Hepatic stellate cell (primary cell): ENCODE data around the gene USP25.
"Not testable (repeated sequence)": the region's sequence is repeated elsewhere in the genome, so short reads cannot be mapped to it uniquely, and the experiment has no call there.

Source experiments
- DNase-seq: peaks from one replicate; pipeline ENCODE4 v3.0.0; 2011; ENCODE audit warnings: low spot score

Gene USP25

DNA sequence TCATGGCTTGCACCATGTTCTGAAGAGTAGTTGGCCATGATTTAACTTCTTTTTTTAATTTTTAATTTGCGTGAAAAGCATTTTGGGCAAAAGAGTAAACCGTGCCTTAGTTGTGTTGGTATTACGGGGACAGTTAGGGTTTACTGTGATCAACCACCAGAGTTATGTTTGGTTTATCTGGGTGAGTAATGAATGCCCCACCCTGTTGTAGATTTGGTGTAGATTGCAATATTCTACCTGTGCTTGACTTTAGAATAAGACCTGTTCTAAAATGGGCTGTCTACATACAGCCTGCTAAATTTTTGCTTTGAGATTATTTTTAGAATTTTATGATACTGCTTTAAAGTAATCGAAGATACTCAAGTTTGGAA, 1.4 kb downstream of the USP25 start:
- DNase-seq: no peak

DNA sequence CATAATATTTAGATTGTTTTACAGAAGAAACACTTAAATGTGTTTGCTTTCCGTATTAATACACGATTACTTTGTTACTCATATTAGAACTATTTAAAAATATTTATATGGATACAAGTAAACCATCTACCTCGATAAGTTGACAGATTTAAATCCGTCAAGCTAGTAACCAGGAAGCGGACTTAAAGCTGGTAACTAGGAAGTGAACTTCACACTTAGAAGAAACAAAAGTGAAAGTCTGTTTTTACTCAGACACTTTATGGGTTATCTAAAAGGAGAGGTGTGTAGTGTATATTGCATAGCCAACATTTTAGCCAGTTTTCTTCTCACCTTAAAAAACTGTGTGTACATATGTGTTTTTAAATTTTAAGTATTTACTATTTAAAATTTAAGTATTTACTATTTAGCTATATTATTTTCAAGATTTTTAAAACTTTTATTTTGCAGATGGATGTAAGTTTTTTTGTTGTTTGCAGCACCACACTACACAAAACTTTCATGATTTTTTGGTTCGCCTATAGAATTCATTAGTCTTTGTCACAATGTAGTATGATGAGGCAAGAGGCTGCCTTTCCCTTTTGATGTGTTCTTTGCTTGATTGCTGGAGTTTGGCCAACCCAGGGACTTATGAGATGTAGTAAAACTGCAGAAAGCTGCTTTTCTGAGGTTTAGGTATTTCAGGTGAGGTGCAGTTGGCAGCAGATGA, 2.7 kb downstream of the USP25 start:
- DNase-seq: no peak

DNA sequence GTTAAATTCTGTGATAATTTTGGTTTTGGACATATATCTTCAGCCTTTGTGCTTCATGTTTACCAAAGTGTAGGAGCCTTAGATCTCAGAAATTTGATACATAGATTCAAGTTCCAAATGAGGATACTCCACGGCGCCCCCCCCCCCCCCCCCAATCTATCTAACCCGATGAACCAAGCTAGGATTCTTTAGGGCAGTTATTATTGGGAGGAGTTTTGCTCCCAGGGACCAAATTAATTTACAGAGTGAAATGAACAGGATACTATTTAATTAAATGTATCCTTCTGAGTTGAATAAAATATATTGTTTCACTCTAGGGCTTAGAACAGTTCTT, 3.2 kb downstream of the USP25 start:
- DNase-seq: no peak

DNA sequence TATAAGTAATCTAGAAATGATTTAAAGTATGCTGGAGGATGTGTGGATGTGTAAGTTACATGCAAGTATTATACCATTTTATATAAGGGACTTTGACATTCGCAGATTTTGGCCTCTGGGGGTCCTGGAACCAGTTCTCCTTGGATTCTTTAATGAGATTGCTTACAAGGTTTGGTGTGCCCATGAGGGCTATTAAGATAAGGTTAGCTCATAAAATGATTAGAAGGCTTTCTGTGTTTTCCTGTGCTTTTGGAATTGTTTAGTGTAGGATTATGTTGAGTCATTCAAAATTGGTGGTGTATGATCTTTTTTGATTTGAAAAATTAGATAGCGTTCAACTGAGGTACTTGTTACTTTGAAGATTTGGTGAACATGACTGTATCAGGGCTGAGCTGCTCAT, 5.6 kb downstream of the USP25 start:
- DNase-seq: no peak

DNA sequence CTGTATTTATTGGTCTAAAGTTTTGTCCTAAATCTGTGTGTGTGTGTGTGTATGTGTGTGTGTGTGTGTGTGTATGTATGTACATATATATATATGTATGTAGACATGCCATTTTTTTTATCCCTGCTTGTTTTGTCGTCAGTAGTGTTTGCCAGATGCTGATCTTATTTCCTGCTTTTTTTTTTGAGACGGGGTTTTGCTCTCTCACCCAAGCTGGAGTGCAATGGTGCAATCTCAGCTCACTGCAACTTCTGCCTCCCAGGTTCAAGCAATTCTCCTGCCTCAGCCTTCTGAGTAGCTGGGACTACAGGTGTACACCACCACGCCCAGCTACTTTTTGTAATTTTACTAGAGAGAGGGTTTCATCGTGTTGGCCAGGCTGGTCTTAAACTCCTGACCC, 6.1 kb downstream of the USP25 start:
- not testable (repeated sequence) for DNase-seq

DNA sequence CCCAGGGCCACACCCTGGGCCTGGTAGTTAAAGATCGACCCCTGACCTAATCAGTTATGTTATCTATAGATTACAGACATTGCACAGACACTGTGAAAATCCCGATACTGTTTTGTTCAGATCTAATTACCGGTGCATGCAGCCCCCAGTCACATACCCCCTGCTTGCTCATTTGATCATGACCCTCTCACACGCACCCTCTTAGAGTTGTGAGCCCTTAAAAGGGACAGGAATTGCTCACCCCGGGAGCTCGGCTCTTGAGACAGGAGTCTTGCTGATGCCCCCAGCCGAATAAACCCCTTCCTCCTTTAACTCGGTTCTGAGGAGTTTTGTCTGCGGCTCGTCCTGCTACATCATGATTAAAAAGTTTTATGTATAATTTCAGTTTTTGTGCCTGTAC, 9.0 kb downstream of the USP25 start:
- DNase-seq: not testable (repeated sequence)

DNA sequence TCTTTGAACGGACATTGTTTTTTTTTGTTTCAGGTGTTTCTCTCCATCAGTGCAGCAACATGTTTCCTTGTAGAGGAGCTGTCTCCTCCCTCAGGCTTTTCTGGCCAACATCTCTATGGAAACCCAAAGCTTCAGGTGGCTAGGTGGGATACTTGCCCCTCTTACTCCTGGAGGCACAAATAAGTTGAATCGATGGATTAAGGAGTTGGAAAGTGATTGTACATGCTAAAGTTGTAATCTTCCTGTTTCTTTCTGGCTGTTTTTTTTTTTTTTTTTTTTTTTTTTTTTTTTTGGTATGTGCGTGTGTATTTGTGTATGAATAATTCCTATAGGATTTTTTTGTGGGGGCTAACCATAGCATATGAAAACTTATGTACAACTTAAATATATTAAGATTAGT, 10.6 kb downstream of the USP25 start:
- DNase-seq: no peak

DNA sequence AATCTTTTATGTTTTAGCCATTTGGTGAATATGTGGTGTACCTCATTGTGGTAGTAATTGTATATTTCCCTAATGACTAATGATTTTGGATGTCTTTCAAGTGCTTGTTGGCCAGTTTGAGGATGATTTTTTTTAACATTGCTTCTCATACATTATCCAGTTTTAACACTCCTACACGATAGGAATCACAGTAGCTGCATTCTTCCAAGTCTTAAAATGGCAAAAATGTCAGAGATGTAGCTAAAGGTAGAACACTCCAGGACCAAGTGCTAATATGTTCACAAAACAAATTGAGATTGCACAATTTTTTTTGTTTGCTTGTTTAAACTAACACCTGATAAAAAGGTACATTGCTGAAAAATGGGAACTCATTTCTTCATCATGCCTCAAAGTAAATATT, 11.7 kb downstream of the USP25 start:
- no peak for DNase-seq

DNA sequence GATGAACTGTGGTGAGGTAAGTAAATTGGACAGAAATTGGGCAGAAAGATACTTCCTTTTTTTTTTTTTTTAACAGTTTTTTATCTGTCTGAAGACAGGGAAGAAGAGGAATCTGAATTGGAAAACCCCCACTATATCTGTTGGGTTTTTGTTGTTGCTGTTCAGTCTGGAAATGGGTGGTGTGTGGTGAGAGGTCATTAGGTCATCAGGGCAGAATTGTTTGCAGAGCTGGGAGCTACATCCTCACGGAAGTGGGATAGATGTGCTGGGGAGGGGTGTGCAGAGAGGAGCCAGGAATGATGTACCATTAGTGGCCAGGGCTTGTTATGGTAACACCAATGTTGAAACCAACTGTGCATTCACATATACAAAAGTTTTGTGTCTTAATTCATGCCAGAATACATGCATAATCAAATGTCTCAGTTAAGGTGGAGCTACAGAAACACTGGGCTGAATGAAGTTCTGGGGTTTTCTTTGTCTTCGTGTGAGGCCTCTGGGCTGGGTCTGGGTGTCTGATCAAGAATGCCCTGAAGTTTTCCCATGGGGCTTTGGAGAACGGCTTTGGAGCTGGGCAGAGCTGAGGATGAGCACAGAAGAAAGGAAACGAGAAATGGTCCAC, 12.4 kb downstream of the USP25 start:
- DNase-seq: no peak

DNA sequence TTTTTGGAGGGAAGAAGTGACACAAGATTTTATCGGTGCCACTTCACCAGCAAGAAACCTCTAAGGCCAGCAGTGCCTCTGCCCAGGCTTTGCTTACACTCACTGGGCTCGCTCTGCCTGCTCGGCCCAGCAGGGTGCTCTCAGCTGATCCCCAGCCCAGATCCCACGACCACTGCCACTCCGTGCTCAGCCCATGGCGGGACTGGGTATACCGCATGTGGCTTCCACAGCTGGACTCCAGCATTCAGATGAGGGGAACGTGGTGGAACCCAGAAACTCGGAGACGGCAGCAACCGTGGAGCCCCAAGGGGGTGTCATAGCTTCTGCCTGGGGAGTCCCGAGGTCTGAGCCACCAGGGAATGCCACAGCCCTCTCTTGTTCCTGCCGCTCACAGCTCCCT, 12.9 kb downstream of the USP25 start:
- DNase-seq: no peak

DNA sequence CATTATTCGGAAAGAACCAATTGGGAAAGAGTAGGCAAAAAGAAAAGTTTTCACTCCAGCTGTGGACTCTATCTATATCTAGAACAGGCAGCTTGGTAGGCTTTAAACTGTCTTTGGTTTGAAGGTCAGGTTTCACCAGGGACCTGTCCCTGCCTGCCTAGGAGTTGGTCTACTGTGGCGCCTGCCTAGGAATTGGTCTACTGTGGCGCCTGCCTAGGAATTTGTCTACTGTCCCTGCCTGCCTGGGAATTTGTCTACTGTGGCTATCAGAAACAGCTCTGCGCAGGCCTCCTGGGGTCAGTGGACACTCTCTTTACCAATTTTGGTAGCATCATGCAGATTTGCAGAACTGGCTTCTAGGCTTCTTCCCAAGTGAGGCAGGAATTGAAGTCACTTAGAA, 13.8 kb downstream of the USP25 start:
- DNase-seq: no peak

DNA sequence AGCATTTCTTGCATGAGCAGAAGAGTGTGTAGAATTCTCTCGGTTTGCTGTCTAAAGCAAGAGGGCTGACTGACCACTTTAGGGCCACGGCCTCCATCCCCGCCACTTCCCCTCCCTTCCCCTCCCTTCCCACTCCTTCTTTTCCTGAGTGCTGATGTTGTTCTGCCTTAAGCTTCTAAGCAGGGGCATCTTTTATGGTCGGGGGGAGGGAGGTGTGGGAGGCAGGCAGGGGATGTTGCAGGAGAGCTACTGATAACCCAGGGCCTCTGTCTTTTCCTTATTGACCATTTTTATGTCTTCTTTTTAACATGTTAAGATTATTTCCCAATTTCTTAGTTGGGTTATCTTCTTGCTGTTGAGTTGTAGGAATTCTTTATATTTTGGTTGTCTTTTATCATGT, 15.1 kb downstream of the USP25 start:
- no peak for DNase-seq

DNA sequence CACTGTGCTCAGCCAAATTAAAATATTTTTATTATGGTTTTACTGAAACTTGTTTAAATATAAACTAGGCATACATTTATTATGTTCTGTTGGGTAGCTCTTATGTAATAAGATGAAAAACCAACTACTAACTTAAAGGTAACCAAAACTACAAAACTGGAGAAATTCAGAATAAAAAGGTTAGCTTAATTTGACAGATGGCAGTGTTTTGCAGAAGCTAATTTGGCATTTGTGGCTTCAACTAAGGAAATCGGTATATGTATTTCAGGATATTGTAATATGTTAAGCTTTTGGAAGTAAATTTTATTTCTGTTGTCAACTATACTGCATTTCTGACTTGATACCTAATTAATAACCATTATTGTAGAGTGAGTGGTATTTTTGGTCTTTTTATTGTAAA, 18.8 kb downstream of the USP25 start:
- no peak for DNase-seq

DNA sequence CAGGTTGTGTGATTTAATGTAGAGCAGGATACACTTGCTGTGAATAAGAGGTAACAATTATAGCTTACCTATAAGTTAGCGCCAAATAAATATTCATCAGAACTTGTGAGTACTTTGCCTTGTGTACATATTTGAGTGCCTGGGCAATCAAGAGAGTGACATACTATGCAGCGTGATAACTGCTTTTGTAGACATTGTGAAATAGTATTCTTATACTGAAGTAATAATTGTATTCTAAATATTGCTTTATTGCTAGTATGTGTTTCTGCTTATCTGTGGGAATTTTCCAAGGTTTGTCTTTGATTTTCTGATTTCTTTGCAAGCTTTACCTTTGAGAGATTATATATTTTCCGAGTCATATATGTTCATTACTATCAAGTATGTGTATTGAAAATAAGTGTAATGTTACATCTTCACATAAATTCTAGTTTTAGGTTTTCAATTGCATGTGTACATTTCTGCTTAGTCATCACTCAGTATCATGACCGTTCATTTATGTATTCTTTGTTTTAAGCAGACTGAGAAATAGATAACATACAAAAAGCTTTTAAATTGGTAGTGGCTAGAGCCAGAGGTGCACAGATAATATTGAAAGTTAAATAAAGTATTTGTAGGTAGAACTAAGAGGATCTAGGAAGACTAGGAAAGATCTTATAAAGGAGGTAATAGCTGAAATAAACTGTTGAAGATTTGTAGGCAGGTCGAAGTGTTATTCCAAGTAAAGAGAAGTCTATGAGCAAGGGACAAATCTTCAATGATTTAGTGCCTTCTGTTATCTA, 19.5 kb downstream of the USP25 start:
- no peak for DNase-seq

DNA sequence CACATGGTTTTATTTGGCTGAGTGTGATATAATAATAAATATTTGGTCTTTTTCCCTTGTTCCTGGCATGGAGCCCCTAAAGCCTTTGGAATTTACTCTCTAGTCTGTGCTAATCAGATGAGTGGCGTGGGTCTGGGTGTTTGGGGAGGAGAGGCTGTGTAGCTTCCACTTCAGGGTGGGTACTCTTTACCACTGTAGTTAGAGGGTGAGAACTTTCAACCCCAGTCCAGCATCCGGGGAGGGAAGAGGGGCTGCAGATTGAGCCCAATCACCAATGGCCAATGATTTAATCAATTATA, 20.0 kb downstream of the USP25 start:
- DNase-seq: no peak

DNA sequence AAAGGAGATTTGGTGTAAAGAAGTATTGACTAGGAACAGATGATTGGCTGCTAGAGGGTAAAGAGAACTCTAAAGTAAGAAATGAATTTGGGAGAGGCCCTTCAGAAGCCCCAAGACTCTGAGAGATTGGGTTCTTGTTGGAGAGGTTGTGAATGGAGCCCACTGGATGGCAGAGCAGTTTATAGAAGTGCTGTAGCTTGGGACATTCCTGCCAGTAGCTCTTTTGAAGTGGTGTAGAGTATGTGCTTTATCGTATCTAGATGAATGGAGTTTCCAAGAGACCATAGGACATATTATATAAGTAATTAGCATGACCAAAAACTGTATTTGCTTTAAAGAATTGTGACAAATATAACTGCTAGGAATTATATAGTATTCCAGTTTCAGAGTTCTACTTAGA, 21.3 kb downstream of the USP25 start:
- DNase-seq: no peak

DNA sequence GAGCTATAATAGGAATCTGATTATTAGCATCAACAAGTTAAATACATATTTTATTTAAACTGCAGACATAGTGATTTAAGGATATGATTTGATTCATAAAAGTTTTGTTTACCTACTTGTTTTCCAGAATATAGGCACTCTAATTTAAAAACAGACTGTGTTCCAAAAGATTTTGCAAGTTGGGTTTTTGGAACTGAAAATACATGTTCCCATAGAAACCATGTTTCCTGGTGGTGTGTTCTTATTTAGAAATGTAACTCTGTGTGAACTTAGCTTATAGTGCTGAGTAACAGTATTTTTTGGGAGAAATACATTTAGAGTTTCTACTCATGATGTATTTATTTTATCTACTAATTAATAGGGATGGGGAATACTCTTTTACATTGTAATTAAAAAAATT, 21.8 kb downstream of the USP25 start:
- no peak for DNase-seq

DNA sequence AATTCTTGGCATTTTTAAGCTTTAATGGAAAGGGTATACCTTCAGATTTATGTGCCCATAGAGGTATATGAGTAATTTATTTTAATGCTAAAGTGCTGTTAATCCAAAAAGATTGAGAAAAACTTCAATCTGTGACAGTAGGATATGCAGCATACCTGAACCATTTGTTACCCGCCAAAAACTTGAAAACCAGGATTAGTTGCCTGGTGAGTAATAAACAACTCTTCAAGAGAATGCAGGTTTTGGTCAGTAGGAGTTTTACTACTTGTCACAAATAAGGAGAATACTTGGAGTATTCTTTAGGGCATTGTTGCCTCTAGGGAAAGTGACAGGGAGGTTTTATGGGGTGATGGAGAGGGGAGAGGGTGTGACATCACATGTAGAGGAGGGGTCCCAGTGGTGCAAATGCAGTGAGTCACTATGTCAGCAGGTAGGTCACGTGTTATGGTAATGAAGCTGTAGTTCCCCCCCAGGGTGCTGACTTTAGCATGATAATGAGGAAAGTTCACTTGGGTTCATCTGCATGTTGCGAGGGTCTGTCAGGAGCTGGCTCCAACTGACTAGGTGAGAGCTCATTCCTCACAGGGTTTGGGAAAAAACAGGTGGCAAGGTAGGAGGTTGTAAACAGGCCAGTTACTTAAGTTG, 23.1 kb downstream of the USP25 start:
- DNase-seq: no peak

DNA sequence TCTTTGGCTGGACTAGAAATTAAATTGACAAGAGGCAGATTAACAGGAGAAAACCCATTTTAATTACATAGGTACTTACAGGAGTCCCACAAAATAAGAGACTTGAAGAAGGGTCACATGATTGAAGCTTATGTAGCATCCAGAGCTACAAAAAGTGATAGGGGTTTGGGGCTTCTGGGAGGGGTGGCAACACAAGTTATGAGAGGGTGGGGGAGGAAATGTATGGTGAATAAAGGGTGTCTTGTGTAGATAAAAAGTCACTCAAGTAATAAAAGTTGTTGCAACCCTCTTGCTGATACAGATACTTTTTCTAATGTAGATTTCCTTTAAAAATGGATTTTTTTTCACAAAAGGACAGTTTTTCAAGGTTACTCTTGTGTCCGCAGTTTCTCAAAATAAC, 24.0 kb downstream of the USP25 start:
- no peak for DNase-seq

DNA sequence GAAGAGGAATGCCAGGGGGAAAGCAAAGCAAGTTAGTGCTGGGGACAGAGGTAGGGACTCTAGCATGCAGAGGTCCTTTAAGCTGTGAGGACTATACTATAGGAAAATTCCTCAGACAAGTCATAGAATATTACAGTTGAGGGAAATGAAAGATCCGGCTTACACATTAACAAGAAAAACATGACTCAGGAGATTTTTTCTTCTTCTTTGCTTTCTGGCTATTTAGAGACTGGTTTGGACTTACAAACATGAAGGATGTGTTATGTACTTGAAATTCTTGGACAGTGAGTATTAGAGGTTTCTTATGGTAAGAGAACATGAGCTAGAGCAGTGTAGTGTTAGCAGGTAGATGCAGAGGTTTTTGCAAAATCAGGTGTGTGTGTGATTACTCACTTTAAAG, 24.9 kb downstream of the USP25 start:
- DNase-seq: no peak

DNA sequence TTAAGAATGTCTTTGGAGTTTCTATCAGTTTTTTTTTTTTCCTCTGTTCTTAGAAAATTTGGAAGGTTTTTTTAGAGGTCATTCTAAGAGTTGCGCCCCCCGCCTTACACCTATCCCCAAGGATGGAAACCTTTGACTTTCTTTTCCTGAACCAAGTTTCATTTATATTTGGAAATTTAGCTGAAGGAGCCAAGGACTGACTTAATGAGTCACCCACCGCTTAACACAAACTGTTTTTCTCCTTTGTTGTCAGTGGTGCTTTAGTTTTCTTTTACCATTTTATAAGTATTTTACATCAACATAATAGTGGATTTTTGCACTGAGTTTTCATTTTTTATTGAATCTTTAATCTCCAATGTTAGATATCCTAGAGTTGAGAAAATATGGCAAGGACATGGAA, 25.3 kb downstream of the USP25 start:
- no peak for DNase-seq

DNA sequence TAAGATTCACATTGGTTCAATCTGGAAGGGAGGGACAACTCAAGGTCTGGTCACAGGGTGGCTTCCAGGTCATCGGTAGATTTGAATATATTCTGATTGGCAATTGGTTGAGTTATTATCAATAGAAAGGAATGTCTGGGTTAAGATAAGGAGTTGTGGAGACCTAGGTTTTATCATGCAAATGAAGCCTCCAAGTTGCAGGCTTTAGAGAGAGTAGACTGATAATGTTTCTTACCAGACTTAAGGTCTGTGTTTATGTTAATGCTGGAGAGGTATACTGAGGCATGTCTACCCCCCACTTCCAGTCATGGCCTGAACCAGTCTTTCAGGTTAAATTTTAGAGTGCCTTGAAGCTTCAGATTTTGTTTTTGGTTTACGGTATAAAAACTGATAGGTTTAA, 29.7 kb downstream of the USP25 start:
- DNase-seq: no peak

DNA sequence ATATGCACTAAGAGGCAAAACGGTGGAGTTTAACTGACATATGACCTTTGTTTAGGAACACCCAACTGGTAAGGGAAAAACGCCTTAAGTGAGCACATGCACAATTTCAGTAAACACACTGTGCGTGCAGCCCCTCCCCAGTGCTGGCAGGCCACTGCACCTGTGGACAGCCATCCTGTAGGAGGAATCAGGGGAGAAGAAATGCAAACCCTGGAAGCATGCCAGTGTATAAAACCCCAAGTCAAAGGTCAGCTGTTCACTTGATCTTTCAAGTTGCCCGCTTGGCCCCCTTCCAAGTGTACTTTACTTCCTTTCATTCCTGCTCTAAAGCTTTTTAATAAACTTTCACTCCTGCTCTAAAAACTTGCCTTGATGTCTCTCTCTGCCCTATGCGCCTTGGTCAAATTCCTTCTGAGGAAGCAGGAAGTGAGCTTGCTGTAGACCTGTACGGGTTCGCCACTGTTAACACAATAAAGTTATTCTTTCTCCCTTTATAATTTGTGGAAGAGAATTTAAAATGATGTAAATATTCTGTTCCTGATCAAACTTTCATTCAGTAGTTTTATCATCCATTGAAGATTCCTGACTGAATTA, 31.8 kb downstream of the USP25 start:
- no peak for DNase-seq
